Keratinocyte (primary cell): Measurements from ENCODE around the gene CFAP92.

Experiments used
- CTCF ChIP-seq, 3 experiments: IDR thresholded peaks in 1 of 3; conservative IDR thresholded peaks in 1 of 3; optimal IDR thresholded peaks in 1 of 3; 2 replicates in 2 of 3; 3 replicates in 1 of 3; pipeline versions ENCODE3 to v1.5.1; 2011; ENCODE audit warnings: low read length in 3 of 3, mild to moderate bottlenecking in 3 of 3, moderate library complexity in 2 of 3, control low read depth in 1 of 3, inconsistent platforms in 1 of 3; ENCODE audit not compliant: insufficient read depth in 2 of 3; ENCODE audit errors: extremely low read depth in 1 of 3
- EZH2 ChIP-seq: IDR thresholded peaks from one replicate; pipeline ENCODE4 v1.6.1; 2012; ENCODE audit warnings: inconsistent platforms, mild to moderate bottlenecking, low read length, moderate library complexity

GRCh38 chr3:128910006-128910405, 83.9 kb downstream of the CFAP92 start:
- TF ChIP-seq CTCF (optimal IDR thresholded peaks at IDR 0.05 in 1 of 3, IDR thresholded peaks at IDR 0.05 in 1 of 3, conservative IDR thresholded peaks at IDR 0.05 in 1 of 3; ENCODE audit: extremely low read depth in 1 of 3, insufficient read depth in 2 of 3, low read length in 3 of 3): no peak
- TF ChIP-seq EZH2: no peak
